GM19328 (cell line): ENCODE data around the gene SAMD1.
"Not testable (repeated sequence)": the region's sequence is repeated elsewhere in the genome, so short reads cannot be mapped to it uniquely, and the experiment has no call there.

Experiments
- ATAC-seq: cut with Tn5 transposase; IDR thresholded peaks from one replicate; pipeline ENCODE4 v1.9.1; 2021; ENCODE audit warnings: mild to moderate bottlenecking, moderate library complexity; ENCODE audit not compliant: unreplicated experiment

The SAMD1 gene

DNA sequence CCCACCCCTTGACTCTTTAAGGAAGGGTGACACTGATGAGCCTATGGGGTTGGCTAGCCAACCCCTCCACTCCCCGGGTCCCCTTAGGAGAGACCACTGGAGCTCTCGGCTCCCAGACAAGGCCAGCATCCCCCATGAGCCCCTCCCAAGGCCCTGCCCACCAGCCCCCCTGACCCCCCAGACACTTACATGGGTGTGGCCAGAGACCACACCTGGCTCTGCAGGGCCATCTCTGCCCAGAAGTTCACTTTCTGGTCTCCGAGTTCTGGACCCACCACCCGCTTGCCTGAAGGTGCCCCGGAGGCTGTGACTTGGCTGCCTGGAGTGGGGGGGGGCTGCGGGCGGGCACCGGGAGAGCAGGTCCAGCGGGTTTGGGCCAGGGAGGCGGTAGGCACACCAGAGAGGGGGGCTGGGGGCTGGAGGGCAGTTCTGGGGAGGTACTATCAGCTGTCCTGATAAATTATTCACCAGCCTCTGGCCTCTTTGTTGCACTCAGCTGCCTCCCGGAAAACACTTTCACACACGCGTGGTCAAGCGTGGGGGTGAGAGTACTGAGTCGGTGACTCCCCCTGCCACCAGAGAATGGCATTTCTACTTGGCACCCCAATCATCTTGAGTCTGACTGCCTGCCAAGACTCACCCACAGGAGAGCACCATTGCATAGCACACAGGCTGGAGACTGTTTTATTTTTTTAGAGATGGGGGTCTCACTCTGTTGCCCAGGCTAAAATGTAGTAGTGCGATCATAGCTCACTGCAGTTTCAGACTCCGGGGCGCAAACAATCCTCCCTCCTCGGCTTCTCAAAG lies 28.6 kb downstream of the SAMD1 start, which contains the start of gene PALM3:
PALM3 (minus strand) TSS at position 326 of the 807 bp plus-strand sequence; CDS start at position 230, 96 bp downstream.
- no peak for ATAC-seq

DNA sequence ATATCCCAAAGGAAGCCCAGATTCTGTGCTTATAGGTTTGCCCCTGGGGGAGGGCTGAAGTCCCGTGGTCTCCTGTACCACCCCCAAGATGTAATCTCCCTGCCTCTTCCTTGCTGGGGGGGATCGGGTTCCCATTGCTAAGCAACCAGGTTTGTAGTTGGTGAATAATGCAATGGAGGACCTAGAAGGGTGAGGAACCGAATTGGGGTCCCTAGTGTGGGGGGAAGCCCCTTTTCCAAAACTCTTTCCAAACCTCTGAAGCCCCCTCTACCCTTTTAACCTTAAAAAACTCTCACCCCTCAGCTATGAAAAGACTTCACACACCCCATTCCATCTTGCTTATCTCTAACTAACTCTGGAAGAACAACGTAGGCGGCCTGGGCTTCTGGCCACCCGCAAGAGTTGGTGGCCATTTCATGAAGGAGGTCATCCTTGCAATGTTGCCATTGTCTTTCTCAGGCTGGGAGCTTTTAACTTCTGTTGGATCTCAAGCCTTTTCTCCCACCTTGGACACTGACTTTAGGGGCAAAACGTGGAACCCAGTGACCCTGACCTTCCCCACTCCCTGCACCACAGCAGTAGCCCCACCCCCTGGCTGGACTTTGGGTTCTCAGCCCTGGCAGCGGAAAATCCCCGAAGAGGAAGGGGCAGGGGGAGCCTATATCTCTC lies 29.3 kb downstream of the SAMD1 start:
- ATAC-seq = no peak

- no peak for ATAC-seq
Observed at GRCh38 chr19:14059652-14060155, 30.8 kb downstream of the SAMD1 start.

DNA sequence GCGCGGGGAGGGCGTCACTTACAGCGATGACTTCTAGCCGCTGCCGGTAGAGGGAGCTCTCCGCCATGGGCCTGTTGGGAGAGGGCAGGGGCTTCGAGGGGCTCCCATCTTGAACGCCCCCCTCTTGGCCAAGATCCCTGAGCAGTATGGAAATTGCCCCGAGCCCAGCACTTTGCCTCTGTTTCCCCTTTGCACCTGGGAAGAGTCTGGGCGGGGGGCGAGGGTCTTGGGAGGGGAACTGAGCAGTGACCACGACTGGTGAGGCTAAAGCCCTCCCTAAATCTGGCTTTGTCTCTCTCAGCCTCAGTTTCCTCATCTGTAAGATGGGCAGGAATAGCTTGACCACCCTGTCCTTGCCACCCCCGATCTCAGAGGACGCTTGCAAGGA lies 31.5 kb downstream of the SAMD1 start:
- no peak for ATAC-seq

DNA sequence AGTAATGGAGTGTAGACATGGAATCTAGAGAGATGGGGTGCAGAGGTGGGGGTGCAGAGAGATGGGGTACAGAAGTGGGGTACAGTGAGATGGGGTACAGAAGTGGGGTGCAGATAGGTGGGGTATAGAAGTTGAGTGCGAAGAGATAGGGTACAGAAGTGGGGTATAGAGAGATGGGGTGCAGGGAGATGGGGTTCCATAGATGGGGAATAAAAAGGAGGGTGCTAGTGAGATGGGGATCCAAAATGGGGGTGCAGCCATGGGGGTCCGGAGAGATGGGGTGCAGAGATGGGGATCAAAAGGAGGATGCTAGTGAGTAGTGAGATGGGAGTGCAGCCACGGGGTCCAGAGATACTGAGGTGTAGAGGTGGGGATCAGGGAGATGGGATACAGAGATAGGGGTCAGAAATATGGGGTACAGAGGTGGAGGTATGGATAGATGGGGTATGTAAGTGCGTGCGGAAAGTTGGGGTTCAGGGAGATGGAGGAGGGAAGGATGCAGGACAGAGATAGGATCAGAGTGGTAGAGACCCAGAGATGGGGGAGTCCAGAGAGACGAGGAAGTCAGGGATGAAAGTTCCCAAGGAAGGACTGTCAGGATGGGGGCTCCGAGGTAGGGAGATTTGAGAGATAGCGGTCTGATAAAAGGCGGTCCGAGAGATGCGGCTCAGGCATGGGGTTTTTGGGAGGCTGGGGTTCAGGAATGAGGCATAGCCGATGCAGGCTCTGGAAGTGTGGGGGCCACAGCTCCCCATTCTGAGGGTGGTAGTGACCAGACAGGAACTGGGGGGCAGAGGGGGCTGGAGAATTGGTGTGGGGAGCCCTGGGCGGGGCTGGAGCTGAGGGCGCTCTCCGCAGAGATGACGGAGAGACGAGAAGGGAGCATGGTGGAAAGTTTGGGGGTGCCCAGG lies 32.1 kb downstream of the SAMD1 start:
- ATAC-seq = no peak

DNA sequence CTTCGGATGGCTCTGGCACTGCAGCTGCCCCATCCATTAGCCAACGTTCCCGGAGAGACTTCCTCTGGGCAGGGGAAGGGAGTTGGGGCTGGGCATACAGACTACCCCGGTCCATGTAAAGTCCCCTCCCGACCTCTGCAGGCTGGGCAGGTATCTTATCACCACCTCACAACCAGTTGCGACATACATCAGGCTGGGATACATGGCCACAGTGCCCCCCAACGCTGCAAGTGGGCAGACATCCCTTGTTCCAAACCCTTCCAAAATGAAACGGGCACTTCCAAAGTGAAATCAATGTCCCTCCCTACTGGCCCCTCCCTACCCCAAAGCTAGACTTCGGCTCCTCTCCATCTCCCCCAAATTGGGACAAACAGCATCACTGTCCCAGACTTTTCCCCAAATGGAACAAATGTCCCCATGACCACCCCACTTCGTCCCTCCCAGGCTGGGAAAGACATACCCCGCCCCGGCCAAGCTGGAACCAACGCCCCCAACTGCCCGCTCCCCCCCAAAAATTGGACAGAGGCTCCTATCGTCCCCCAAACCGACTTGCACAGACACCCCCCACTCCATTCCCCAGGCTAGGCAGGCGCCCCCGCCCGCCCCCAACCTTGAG lies 33.7 kb downstream of the SAMD1 start:
- ATAC-seq = no peak

DNA sequence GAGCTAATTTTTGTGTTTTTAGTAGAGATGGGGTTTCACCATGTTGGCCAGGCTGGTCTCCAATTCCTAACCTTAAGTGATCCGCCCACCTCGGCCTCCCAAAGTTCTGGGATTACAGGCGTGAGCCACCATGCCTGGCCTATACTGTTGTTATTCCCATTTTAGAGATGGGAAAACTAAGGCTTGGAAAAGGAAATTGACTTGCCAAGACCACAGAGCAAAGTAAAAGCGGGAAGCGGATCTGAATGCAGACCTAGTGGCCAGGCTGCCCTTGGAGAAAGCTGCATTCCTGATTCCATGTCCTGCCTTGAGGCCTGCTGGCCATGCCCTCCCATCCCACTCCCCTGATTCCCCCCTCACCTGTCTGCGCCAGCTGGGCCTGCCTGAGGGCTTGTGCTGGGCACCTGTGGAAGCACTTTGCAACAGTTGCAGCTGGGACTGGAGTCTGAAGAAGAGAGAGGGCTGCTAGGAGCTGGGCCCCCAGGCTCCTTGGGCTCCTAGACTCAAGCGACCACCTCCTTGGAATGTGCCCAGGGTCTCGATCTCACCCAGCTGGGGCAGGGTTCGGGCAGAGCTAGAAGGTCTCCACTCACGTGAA lies 34.4 kb downstream of the SAMD1 start:
- ATAC-seq = no peak

GRCh38 chr19:14055396-14055795 lies 35.2 kb downstream of the SAMD1 start:
- no peak for ATAC-seq

DNA sequence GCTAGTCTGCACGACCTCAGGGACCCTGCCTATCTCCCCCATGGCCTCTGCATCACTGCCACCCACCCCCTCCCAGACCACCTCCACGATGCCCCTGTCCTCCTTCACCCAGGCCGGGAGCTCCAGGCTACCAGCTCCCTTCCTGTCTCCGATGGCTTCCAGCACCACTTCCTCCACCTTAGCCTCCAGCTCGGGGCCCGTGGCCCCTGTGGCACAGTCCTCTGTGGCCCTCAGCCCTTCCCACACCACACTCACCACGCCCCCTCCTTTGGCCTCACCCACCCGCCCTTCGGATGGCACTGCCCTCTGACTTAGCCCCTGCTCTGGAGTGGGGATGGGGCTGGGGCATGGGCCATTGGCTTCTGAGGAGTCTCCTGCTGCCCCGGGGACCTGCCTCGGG lies 35.8 kb downstream of the SAMD1 start:
- ATAC-seq = no peak

- no peak for ATAC-seq
Observed at GRCh38 chr19:14054099-14054498, 36.5 kb downstream of the SAMD1 start.

- no peak for ATAC-seq
Observed at GRCh38 chr19:14053500-14053899, 37.1 kb downstream of the SAMD1 start.

- ATAC-seq = no peak
Observed at GRCh38 chr19:14053032-14053431, 37.5 kb downstream of the SAMD1 start.

- ATAC-seq = no peak
Observed at GRCh38 chr19:14052470-14052869, 38.1 kb downstream of the SAMD1 start.

DNA sequence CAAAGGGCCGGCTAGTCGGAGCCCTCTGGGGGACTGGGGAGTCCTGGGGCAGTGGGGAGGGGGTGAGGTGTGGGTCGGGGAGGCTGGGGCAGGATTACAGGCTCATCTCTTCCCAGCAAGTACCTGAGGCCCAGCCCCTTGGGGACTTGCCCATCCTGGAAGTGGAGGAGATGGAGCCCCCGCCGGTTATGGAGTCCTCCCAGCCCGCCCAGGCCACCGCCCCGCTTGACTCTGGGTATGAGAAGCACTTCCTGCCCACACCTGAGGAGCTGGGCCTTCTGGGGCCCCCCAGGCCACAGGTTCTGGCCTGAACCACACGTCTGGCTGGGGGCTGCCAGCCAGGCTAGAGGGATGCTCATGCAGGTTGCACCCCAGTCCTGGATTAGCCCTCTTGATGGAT lies 38.6 kb downstream of the SAMD1 start:
- no peak for ATAC-seq

- ATAC-seq = not testable (repeated sequence)
Observed at GRCh38 chr19:14050961-14051360, 39.6 kb downstream of the SAMD1 start.

GRCh38 chr19:14050512-14050911 lies 40.0 kb downstream of the SAMD1 start:
- no peak for ATAC-seq

- ATAC-seq = no peak
Observed at GRCh38 chr19:14048443-14049153, 42.0 kb downstream of the SAMD1 start.

DNA sequence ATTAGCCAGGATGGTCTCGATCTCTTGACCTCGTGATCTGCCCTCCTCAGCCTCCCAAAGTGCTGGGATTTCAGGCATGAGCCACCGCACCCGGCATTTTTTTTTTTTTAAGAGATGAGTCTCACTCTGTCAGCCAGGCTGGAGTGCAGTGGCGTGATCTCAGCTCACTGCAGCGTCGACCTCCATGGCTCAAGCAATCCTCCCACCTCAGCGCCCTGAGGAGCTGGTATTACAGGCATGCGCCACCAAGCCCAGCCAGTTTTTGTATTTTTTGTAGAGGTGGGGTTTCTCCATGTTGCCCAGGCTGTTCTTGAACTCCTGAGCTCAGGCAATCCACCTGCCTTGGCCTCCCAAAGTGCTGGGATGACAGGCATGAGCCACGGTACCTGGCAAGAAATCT lies 42.7 kb downstream of the SAMD1 start:
- not testable (repeated sequence) for ATAC-seq
